ENCODE measurements around the gene FRYL.

DNA sequence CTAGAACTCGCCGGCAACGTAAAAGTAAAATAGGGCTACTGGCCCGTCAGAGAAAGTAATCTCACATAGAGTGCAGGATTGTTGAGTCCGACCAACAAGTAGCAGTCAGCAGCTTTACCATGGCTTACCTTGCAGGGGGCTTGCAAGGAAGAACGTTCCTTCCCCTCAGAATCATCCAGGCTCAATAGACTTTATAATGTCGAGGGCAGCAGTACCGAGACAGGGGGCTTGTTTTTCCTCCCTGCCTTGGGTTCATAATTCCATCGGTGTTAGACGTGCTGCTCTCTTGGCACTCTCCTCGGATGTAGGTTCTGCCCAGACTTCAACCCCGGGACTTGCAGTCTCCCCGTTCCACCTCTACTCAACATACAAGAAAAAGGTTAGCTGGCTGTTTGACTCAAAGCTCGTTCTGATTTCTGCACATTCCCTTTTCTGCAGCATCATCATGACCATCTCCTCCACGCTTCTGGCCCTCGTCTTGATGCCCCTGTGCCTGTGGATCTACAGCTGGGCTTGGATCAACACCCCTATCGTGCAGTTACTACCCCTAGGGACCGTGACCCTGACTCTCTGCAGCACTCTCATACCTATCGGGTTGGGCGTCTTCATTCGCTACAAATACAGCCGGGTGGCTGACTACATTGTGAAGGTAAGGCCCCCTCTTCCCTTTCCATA lies 295.4 kb downstream of the FRYL start:
- TF ChIP-seq, protein P1, sequence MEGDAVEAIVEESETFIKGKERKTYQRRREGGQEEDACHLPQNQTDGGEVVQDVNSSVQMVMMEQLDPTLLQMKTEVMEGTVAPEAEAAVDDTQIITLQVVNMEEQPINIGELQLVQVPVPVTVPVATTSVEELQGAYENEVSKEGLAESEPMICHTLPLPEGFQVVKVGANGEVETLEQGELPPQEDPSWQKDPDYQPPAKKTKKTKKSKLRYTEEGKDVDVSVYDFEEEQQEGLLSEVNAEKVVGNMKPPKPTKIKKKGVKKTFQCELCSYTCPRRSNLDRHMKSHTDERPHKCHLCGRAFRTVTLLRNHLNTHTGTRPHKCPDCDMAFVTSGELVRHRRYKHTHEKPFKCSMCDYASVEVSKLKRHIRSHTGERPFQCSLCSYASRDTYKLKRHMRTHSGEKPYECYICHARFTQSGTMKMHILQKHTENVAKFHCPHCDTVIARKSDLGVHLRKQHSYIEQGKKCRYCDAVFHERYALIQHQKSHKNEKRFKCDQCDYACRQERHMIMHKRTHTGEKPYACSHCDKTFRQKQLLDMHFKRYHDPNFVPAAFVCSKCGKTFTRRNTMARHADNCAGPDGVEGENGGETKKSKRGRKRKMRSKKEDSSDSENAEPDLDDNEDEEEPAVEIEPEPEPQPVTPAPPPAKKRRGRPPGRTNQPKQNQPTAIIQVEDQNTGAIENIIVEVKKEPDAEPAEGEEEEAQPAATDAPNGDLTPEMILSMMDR (IDR thresholded peaks at IDR 0.05), result no peak
- no peak for TF ChIP-seq ZFX (IDR thresholded peaks at IDR 0.05; ENCODE audit: borderline replicate concordance)

Data from 22Rv1 (cell line).